Progenitor cell of endocrine pancreas (in vitro differentiated cells): ENCODE data around the gene AGBL1. TPM values are rescaled to one million over a fixed set of nuclear protein-coding genes. Genes with fewer than 3 reads are reported as not detected.
A peak's percentile ranks its signal among the peaks of the same experiment; 100 is the strongest.

Source experiments
- DNase-seq: peaks from one replicate; pipeline ENCODE4 v3.0.0; 2021; ENCODE audit warnings: low spot score; ENCODE audit not compliant: unreplicated experiment
- H3K27ac Mint-ChIP-seq: 2 replicates; pipeline ENCODE4 v1.8.0; 2021; ENCODE audit warnings: mild to moderate bottlenecking, moderate library complexity, mixed read lengths
- H3K27me3 Mint-ChIP-seq: 2 replicates; pipeline ENCODE4 v1.8.0; 2021; ENCODE audit warnings: mixed read lengths
- H3K36me3 Mint-ChIP-seq: 2 replicates; pipeline ENCODE4 v1.8.0; 2022; ENCODE audit warnings: mixed read lengths; ENCODE audit not compliant: insufficient read depth
- H3K4me1 Mint-ChIP-seq: 2 replicates; pipeline ENCODE4 v1.8.0; 2021; ENCODE audit warnings: low read depth, mixed read lengths
- H3K4me3 Mint-ChIP-seq: 2 replicates; pipeline ENCODE4 v1.8.0; 2021; ENCODE audit warnings: low read depth, mild to moderate bottlenecking, moderate library complexity, mixed read lengths
- H3K9me3 Mint-ChIP-seq: 2 replicates; pipeline ENCODE4 v1.8.0; 2021; ENCODE audit warnings: low read depth, mixed read lengths
- total RNA-seq: library from RNA; stranded (reverse); gene quantifications from 2 replicates; pipeline ENCODE4 v1.2.1, GENCODE V29; 2021
- TF ChIP-seq, protein P1 (sequence below): fragments of 200-600 bp; sonication (generic); IDR thresholded peaks from one replicate; pipeline ENCODE4 v1.5.0; 2021; ENCODE audit warnings: antibody characterized with exemption, mild to moderate bottlenecking; ENCODE audit not compliant: unreplicated experiment

AGBL1 gene
- total RNA-seq, 1 donor from 2014 or later, result not detected

DNA sequence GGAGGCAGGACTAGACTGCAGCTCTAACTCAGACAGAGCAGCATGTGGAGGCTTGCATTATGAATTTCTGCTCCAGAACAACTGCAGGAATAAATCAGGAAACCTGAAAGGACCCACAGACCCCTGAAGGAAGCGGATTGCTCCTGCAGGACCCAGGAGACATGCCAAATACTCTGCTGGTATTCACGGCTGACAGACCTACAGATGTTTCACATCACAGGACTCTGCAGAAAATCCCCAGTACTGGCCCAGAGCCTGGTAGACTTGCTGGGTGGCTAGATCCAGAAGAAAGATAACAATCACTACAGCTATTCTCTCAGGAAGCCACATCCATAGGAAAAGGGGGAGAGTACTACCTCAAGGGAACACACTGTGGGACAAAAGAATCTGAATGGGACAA, 942.1 kb downstream of the AGBL1 start:
- Mint-ChIP-seq H3K27ac (no peak overlapping the region), H3K4me1 (no peaks in the 10 kb centered on the region), H3K4me3 (no peak overlapping the region), H3K9me3 (peaks cover 35% of the 10 kb centered on the region), H3K36me3 (no peaks in the 10 kb centered on the region), H3K27me3 (no peaks in the 10 kb centered on the region)
- DNase-seq, result no peak
- TF ChIP-seq, protein P1, sequence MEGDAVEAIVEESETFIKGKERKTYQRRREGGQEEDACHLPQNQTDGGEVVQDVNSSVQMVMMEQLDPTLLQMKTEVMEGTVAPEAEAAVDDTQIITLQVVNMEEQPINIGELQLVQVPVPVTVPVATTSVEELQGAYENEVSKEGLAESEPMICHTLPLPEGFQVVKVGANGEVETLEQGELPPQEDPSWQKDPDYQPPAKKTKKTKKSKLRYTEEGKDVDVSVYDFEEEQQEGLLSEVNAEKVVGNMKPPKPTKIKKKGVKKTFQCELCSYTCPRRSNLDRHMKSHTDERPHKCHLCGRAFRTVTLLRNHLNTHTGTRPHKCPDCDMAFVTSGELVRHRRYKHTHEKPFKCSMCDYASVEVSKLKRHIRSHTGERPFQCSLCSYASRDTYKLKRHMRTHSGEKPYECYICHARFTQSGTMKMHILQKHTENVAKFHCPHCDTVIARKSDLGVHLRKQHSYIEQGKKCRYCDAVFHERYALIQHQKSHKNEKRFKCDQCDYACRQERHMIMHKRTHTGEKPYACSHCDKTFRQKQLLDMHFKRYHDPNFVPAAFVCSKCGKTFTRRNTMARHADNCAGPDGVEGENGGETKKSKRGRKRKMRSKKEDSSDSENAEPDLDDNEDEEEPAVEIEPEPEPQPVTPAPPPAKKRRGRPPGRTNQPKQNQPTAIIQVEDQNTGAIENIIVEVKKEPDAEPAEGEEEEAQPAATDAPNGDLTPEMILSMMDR, result no peak

DNA sequence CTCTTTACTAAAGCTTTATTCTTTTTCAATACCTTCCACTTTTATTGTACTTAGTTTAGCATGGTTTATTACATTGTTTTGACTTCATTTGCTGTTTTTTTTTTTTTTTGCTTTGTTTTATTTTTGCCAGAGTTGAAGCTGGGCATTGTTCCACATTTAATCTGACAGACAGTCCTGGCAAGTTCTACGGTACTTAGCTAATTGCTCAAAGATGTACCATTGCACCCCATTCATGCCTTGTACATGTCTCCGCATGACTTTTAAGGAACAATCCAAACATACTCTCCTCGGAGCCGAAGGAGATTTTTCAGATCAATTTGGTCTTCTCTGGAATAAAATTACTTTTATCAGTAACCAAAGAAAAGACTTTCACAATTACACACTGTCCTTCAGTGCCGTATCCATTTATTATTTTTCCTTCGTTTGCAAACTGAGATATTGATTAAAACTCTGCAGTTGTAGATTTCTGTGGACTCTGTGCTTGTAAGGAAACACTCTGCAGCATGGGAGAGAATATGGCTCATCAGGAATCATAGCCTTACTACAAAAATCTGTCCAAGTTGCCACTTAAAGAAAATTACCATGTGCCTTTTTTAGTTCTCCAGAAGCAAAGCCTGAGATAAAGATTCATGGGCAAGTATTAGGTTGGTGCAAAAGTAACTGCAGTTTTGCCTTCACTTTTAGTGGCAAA, 952.0 kb downstream of the AGBL1 start:
- H3K27me3 Mint-ChIP-seq, result no peaks in the 10 kb centered on the region
- peaks cover 3% of the 10 kb centered on the region for H3K9me3 Mint-ChIP-seq
- H3K27ac Mint-ChIP-seq, result no peak overlapping the region
- no peak overlapping the region for H3K4me3 Mint-ChIP-seq
- DNase-seq, result no peak
- no peaks in the 10 kb centered on the region for H3K36me3 Mint-ChIP-seq
- H3K4me1 Mint-ChIP-seq, result peaks cover 13% of the 10 kb centered on the region
- TF ChIP-seq, protein P1, result no peak

DNA sequence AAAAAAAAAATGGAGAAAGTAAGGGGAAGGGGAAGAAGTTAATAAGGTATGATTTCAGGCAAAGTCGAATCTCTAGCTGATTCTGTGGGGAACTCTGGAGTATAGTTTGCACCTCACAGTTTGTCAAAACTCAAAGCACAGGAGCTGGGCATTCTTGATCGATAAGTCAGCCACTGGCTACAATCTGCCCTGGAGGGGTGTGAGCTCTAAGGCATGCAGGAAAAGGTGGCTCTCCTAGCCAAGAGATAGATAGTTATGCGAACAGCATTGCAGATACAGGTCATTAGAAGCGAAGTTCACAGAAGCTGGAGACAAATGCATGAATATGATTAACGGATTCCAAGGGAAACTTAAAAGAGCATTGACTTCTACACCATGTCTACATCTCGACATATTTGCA, 952.6 kb downstream of the AGBL1 start:
- Mint-ChIP-seq H3K27ac (no peak overlapping the region), H3K9me3 (no peaks in the 10 kb centered on the region)
- DNase-seq, result no peak

DNA sequence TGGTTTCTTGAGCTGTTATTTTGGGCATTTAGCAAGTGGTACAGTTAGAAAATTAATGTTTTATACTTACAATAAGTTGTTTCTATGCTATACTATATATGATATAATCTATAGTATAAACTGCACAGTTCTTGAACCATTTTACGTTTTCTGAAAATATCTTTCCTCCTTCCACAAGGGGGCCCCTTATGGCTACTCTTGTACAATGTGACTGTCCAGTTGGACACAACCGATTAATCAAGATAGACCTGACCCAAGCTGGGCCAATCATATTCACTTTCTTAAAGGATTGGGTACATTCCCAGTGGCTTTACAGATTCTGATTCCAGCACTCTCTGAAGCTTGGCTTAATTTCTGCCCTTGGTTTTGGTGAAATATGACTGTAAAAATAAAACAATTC, 953.4 kb downstream of the AGBL1 start:
- H3K4me1 Mint-ChIP-seq, result peaks cover 14% of the 10 kb centered on the region
- no peak overlapping the region for H3K4me3 Mint-ChIP-seq
- H3K27ac Mint-ChIP-seq, result no peak overlapping the region
- TF ChIP-seq, protein P1, result peak; percentile 44
- H3K9me3 Mint-ChIP-seq, result no peaks in the 10 kb centered on the region
- H3K27me3 Mint-ChIP-seq, result no peaks in the 10 kb centered on the region
- no peaks in the 10 kb centered on the region for H3K36me3 Mint-ChIP-seq
- DNase-seq, result no peak

More for the DNA sequence above, 952.6 kb downstream of the AGBL1 start:
- Mint-ChIP-seq H3K36me3 (no peaks in the 10 kb centered on the region), H3K4me3 (no peak overlapping the region), H3K27me3 (no peaks in the 10 kb centered on the region), H3K4me1 (peaks cover 13% of the 10 kb centered on the region)
- TF ChIP-seq, protein P1, result no peak

DNA sequence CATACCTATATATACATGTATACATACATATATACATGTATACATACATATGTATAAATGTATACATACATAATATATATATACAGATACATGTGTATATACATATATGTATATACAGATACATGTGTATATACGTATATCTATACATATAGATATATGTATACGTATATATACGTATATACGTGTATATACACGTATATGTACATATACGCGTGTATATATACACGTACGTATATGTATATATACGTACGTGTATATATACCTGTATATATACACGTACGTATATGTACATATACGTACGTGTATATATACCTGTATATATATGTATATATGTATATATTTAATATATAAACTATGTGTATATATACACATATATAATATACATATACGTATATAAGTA, 955.2 kb downstream of the AGBL1 start:
- no peaks in the 10 kb centered on the region for H3K27me3 Mint-ChIP-seq
- no peak overlapping the region for H3K4me3 Mint-ChIP-seq
- no peaks in the 10 kb centered on the region for H3K36me3 Mint-ChIP-seq
- DNase-seq, result no peak
- TF ChIP-seq, protein P1, result no peak
- peaks cover 14% of the 10 kb centered on the region for H3K4me1 Mint-ChIP-seq
- no peaks in the 10 kb centered on the region for H3K9me3 Mint-ChIP-seq
- no peak overlapping the region for H3K27ac Mint-ChIP-seq
